OCI-LY7 (cell line): ENCODE measurements around the gene SLC17A9.

Experiments used
- CTCF ChIP-seq: fragments of 200-600 bp; sonication (generic); conservative IDR thresholded peaks from 2 replicates; pipeline ENCODE4 v1.5.1; 2014; ENCODE audit warnings: mild to moderate bottlenecking, antibody characterized with exemption, low read length, moderate library complexity, mixed read lengths
- EZH2phosphoT487 ChIP-seq: fragments of 200-600 bp; sonication (generic); IDR thresholded peaks from 2 replicates; pipeline ENCODE4 v1.6.1; 2018; ENCODE audit warnings: low read depth, borderline replicate concordance, mild to moderate bottlenecking, mixed run types, antibody characterized with exemption, low read length, moderate library complexity, mixed read lengths

- TF ChIP-seq CTCF (no peak), EZH2phosphoT487 (no peak)
These were observed 1.8 kb upstream of the SLC17A9 start for GRCh38 chr20:62950741-62951140.
